RPMI7951 (cell line): ENCODE results near the gene FRS2. TPM values are rescaled to one million over a fixed set of nuclear protein-coding genes. Genes with fewer than 3 reads are reported as not detected.

ENCODE experiments used
- DNase-seq: peaks from one replicate; pipeline ENCODE4 v3.0.0-alpha.2; 2012; ENCODE audit warnings: low read depth
- total RNA-seq: library from RNA; depleted of rRNA; stranded (reverse); fragments of >200 nt; shearing (Covaris generic); gene quantifications from 2 replicates; pipeline ENCODE4 v1.2.3, GENCODE V29; 2014; rRNA removed

Gene FRS2
- total RNA-seq, 1 experiment from 2014 or later = 23.6 TPM

- DNase-seq = no peak
Measured at GRCh38 chr12:69627501-69627900, 157.3 kb downstream of the FRS2 start.

Other genes starting within 250 kb of the FRS2 start
- gene CPSF6, start 230.8 kb upstream of the FRS2 start, total RNA-seq = 24.3 and 26.0 TPM in 2 replicates
- 0.10 and 0.72 TPM in 2 replicates for gene LYZ, start 122.0 kb upstream of the FRS2 start, total RNA-seq
- 20.8 and 25.6 TPM in 2 replicates for gene YEATS4, start 110.6 kb upstream of the FRS2 start, total RNA-seq
- gene CCT2, start 115.1 kb downstream of the FRS2 start, total RNA-seq = 315 and 356 TPM in 2 replicates
- not detected in 2 replicates for gene LRRC10, start 140.5 kb downstream of the FRS2 start, total RNA-seq
- not detected in 2 replicates for gene BEST3, start 228.9 kb downstream of the FRS2 start, total RNA-seq